ENCODE measurements around the gene KRT7. TPM values are rescaled to one million over a fixed set of nuclear protein-coding genes. Genes with fewer than 3 reads are reported as not detected.
"Not testable (repeated sequence)": the region's sequence is repeated elsewhere in the genome, so short reads cannot be mapped to it uniquely, and the experiment has no call there.

KRT7 gene
- total RNA-seq, 1 experiment from 2014 or later: 3,783 TPM

DNA sequence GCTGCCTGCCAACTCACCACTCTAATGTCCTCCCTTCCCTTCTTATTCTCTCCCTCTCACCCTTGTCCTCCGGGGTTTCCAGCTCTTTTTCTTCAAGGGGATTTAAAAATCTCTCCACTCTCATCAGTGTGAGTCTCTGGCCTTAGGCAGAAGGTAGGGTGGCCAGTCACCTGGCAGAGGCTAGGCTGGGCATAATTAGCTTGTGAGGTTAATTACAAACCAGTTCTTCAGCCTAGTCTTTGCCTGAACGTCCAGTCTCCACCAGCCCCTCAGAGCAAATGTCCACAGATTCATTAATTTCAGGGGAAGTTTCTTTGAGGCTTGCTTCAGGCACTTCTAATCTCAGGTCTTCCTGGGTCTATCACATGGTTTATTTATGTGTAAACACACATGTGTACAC lies 6.7 kb downstream of the KRT7 start:
- H3K79me2 ChIP-seq (ENCODE audit: low read depth): peaks cover 71% of the 10 kb centered on the region
- no peak for TF ChIP-seq CTCF (conservative IDR thresholded peaks at IDR 0.05)
- TF ChIP-seq EZH2 (IDR thresholded peaks at IDR 0.05; ENCODE audit: low read depth): no peak
- DNase-seq: peak in 1 of 2 experiments; percentile 29
- H3K9me3 ChIP-seq (ENCODE audit: insufficient read depth, low read depth): no peaks in the 10 kb centered on the region
- peaks cover 89% of the 10 kb centered on the region for H4K20me1 ChIP-seq (ENCODE audit: insufficient read depth)
- peaks cover 86% of the 10 kb centered on the region for H3K36me3 ChIP-seq (ENCODE audit: low read depth)
- CTCF ChIA-PET: no interaction called here
- no peak overlapping the region; the same call in 1 of the 2 replicates for H3K4me3 ChIP-seq
- H3K27me3 ChIP-seq (ENCODE audit: insufficient read depth, low read depth): no peaks in the 10 kb centered on the region
- peaks cover 97% of the 10 kb centered on the region for H3F3A ChIP-seq (ENCODE audit: insufficient read depth, low read depth)
- no peaks in the 10 kb centered on the region for H3K9me2 ChIP-seq (ENCODE audit: insufficient read depth)
- H3K27ac ChIP-seq: peak overlapping the region; percentile 97
- H3K4me1 ChIP-seq (replicated peaks; ENCODE audit: insufficient read depth): peaks cover 94% of the 10 kb centered on the region
- H2AFZ ChIP-seq: no peak overlapping the region
- POLR2A ChIA-PET (ENCODE audit: unreplicated experiment): interaction anchor here (0.5 to 1.2 kb wide), 3 partner anchors 13 to 1000 kb away, joined by 3 to 4 read pairs (median 3); no protein-coding TSS in a partner anchor
- H3K4me2 ChIP-seq: peak overlapping the region; percentile 99
- no TSS peak for BruUV-seq (replicated peaks)
- intact Hi-C loops (cut with micrococcal nuclease; ENCODE audit: unreplicated experiment): no loop called here

DNA sequence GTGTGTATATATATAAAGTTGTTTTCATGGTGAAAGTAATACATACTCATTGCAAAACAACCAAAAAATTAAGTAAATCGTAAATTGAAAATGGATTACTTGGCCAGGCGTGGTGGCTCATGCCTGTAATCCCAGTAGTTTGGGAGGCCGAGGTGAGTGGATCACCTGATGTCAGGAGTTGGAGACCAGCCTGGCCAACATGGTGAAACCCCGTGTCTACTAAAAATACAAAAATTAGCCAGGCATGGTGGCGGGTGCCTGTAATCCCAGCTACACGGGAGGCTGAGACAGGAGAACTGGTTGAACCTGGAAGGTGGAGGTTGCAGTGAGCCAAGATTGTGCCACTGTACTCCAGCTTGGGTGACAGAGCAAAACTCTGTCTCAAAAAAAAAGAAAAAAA lies 7.2 kb downstream of the KRT7 start:
- H3K4me1 ChIP-seq (replicated peaks; ENCODE audit: insufficient read depth): peaks cover 99% of the 10 kb centered on the region

GRCh38 chr12:52241205-52241842 lies 8.3 kb downstream of the KRT7 start:
- Histone ChIP-seq H3K4me1 (replicated peaks; ENCODE audit: insufficient read depth) (peaks cover 100% of the 10 kb centered on the region), H3K27me3 (ENCODE audit: insufficient read depth, low read depth) (no peaks in the 10 kb centered on the region), H3K79me2 (ENCODE audit: low read depth) (peaks cover 58% of the 10 kb centered on the region), H3K9me3 (ENCODE audit: insufficient read depth, low read depth) (no peaks in the 10 kb centered on the region), H3K4me3 (no peak overlapping the region), H3K27ac (peak overlapping the region; percentile 90), H3F3A (ENCODE audit: insufficient read depth, low read depth) (peaks cover 97% of the 10 kb centered on the region), H3K36me3 (ENCODE audit: low read depth) (peaks cover 88% of the 10 kb centered on the region), H4K20me1 (ENCODE audit: insufficient read depth) (peaks cover 79% of the 10 kb centered on the region), H2AFZ (no peak overlapping the region), H3K4me2 (peak overlapping the region; percentile 59), H3K9me2 (ENCODE audit: insufficient read depth) (no peaks in the 10 kb centered on the region)
- POLR2A ChIA-PET (ENCODE audit: unreplicated experiment): interaction anchor here (0.5 to 1.0 kb wide), 4 partner anchors 19 to 94 kb away, joined by 3 to 8 read pairs (median 5); no protein-coding TSS in a partner anchor
- no peak for DNase-seq
- CTCF ChIA-PET: no interaction called here
- intact Hi-C loops (cut with micrococcal nuclease; ENCODE audit: unreplicated experiment): no loop called here
- BruUV-seq (replicated peaks): no TSS peak
- TF ChIP-seq CTCF (conservative IDR thresholded peaks at IDR 0.05) (no peak), EZH2 (IDR thresholded peaks at IDR 0.05; ENCODE audit: low read depth) (no peak)

More for the DNA sequence above, 7.2 kb downstream of the KRT7 start:
- Histone ChIP-seq H3K4me2 (peak overlapping the region; percentile 99), H4K20me1 (ENCODE audit: insufficient read depth) (peaks cover 84% of the 10 kb centered on the region), H3K79me2 (ENCODE audit: low read depth) (peaks cover 66% of the 10 kb centered on the region), H3K27ac (peak overlapping the region; percentile 97), H3F3A (ENCODE audit: insufficient read depth, low read depth) (peaks cover 97% of the 10 kb centered on the region), H3K36me3 (ENCODE audit: low read depth) (peaks cover 86% of the 10 kb centered on the region)
- H3K9me2 ChIP-seq (ENCODE audit: insufficient read depth); CTCF ChIA-PET; H3K9me3 ChIP-seq (ENCODE audit: insufficient read depth, low read depth); H2AFZ ChIP-seq; H3K4me3 ChIP-seq; BruUV-seq (replicated peaks); intact Hi-C loops (cut with micrococcal nuclease; ENCODE audit: unreplicated experiment); POLR2A ChIA-PET (ENCODE audit: unreplicated experiment); DNase-seq; H3K27me3 ChIP-seq (ENCODE audit: insufficient read depth, low read depth): not testable (repeated sequence)
